Hepatocyte (in vitro differentiated cells): ENCODE results near the gene TTLL5.

Experiments used
- EZH2 ChIP-seq: fragments of 200-600 bp; sonication (generic); IDR thresholded peaks from 2 replicates; pipeline ENCODE4 v1.6.1; 2016; ENCODE audit warnings: antibody characterized with exemption, mild to moderate bottlenecking, borderline replicate concordance
- EZH2phosphoT487 ChIP-seq: fragments of 200-600 bp; sonication (generic); IDR thresholded peaks from one replicate; pipeline ENCODE4 v1.6.1; 2018; ENCODE audit warnings: antibody characterized with exemption, mild to moderate bottlenecking, low read depth, moderate library complexity; ENCODE audit not compliant: unreplicated experiment, severe bottlenecking
- TF ChIP-seq, protein P1 (sequence below): fragments of 200-600 bp; sonication (generic); IDR thresholded peaks from 2 replicates; pipeline ENCODE4 v1.5.1; 2016; ENCODE audit warnings: antibody characterized with exemption, mild to moderate bottlenecking; ENCODE audit not compliant: poor library complexity

GRCh38 chr14:75991753-75992152 lies 330.7 kb downstream of the TTLL5 start:
- TF ChIP-seq, protein P1, sequence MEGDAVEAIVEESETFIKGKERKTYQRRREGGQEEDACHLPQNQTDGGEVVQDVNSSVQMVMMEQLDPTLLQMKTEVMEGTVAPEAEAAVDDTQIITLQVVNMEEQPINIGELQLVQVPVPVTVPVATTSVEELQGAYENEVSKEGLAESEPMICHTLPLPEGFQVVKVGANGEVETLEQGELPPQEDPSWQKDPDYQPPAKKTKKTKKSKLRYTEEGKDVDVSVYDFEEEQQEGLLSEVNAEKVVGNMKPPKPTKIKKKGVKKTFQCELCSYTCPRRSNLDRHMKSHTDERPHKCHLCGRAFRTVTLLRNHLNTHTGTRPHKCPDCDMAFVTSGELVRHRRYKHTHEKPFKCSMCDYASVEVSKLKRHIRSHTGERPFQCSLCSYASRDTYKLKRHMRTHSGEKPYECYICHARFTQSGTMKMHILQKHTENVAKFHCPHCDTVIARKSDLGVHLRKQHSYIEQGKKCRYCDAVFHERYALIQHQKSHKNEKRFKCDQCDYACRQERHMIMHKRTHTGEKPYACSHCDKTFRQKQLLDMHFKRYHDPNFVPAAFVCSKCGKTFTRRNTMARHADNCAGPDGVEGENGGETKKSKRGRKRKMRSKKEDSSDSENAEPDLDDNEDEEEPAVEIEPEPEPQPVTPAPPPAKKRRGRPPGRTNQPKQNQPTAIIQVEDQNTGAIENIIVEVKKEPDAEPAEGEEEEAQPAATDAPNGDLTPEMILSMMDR: no peak
- TF ChIP-seq EZH2: no peak
- TF ChIP-seq EZH2phosphoT487: no peak
